HG03135 (cell line): ENCODE data around the gene XXYLT1.

Experiments used
- ATAC-seq: cut with Tn5 transposase; IDR thresholded peaks from one replicate; pipeline ENCODE4 v1.9.1; 2021; ENCODE audit warnings: mild to moderate bottlenecking, moderate library complexity; ENCODE audit not compliant: unreplicated experiment

XXYLT1 gene

GRCh38 chr3:195085356-195086130, 185.4 kb downstream of the XXYLT1 start:
- no peak for ATAC-seq

- no peak for ATAC-seq
Observed at GRCh38 chr3:195084746-195085145, 186.2 kb downstream of the XXYLT1 start.

- no peak for ATAC-seq
Observed at GRCh38 chr3:195083659-195084058, 187.3 kb downstream of the XXYLT1 start.

GRCh38 chr3:195082811-195083210, 188.1 kb downstream of the XXYLT1 start:
- ATAC-seq, result no peak

GRCh38 chr3:195081242-195081963, 189.6 kb downstream of the XXYLT1 start:
- no peak for ATAC-seq

- no peak for ATAC-seq
Observed at GRCh38 chr3:195080571-195081151, 190.3 kb downstream of the XXYLT1 start.

GRCh38 chr3:195080125-195080524, 190.8 kb downstream of the XXYLT1 start:
- no peak for ATAC-seq

GRCh38 chr3:195079636-195080035, 191.3 kb downstream of the XXYLT1 start:
- ATAC-seq, result no peak

- no peak for ATAC-seq
Observed at GRCh38 chr3:195078891-195079440, 192.0 kb downstream of the XXYLT1 start.

GRCh38 chr3:195077611-195078540, 193.1 kb downstream of the XXYLT1 start:
- no peak for ATAC-seq

GRCh38 chr3:195076981-195077610, 193.9 kb downstream of the XXYLT1 start:
- ATAC-seq, result no peak

- no peak for ATAC-seq
Observed at GRCh38 chr3:195075941-195076875, 194.8 kb downstream of the XXYLT1 start.

- ATAC-seq, result no peak
Observed at GRCh38 chr3:195075199-195075940, 195.6 kb downstream of the XXYLT1 start.

GRCh38 chr3:195073866-195074860, 196.8 kb downstream of the XXYLT1 start:
- ATAC-seq, result no peak

- no peak for ATAC-seq
Observed at GRCh38 chr3:195072916-195073564, 197.9 kb downstream of the XXYLT1 start.
